Measurements from ENCODE around the gene UBL7.
A peak's percentile ranks its signal among the peaks of the same experiment; 100 is the strongest.

Gene UBL7

DNA sequence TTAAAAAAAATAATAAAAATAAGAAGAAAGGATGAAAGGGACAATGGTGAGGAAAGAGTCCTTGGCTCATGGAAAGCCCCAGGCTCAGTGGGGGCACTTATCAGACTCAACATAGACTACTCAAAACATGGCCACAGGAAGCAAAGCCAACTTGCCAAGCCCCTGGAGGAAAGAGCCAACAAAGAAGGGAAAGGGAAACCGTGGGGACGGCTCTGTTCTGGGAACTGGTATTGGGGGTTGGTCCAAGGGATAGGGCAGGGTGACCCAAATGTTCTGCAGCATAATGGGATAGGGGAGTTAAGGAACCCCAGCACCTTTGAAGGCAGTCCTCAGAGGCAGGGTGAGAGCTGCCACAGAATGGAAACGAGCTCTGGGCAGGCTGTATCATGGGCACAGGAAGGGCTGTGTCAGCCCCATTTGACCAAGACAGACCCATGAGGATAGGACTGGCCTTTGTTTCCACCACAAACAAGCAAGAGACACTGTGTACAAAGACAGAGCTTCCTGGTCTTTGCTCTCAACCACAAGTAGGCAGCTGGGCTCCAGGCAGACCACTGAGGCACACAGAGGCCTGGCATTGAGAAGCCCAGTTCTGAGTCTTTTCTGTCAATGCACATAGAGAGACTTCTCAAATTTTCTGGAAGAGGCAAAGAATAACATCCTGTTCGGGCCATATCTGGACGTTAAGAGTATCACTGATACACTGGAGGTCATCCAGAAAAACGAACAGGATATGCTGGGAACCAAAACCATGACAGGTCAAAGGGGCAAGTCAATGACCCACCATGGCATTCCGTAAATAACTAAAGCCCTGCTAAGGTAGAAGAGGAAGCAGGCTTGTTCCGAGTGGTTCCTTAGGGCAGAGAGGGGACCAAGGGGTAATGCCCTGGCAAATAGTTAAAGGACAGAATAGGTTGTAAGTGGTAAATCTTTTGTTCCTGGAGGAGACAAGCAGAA is 16.6 kb downstream of the UBL7 start:
- intact Hi-C loops (cut with DNase I) = no loop called here
- DNase-seq = peak in 4 of 42 donors; percentile 39 to 50 (median 46)

- intact Hi-C loops (cut with DNase I) = no loop called here
- DNase-seq = peak in 2 of 42 donors; percentile 19 to 43
These were observed 17.7 kb downstream of the UBL7 start for GRCh38 chr15:74443100-74443909.

- intact Hi-C loops (cut with DNase I) = no loop called here
- DNase-seq = peak in 2 of 42 donors; percentile 15 to 28
These were observed 18.4 kb downstream of the UBL7 start for GRCh38 chr15:74442604-74443003.

DNA sequence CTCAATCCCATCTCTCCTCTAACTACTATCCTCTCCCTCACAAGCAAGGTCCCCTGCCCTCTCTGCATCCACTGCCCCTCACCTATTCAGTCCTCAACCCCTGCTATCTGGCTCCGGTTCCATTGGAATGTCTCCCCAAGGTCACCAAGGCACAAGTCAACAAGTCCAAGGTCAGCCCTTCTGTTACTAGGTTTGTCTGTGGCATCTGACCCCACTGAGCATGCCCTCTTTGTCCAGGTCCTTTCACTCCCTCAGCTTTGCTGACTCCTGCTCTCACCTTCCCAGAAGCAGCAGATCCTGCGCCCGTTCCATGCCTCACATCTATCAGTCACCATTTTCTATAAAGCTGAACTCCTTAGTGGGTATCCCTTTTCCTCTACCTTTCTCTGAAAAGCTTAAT is 18.9 kb downstream of the UBL7 start:
- peak in 2 of 42 donors; percentile 8 to 10 for DNase-seq
- intact Hi-C loops (cut with DNase I) = no loop called here

DNA sequence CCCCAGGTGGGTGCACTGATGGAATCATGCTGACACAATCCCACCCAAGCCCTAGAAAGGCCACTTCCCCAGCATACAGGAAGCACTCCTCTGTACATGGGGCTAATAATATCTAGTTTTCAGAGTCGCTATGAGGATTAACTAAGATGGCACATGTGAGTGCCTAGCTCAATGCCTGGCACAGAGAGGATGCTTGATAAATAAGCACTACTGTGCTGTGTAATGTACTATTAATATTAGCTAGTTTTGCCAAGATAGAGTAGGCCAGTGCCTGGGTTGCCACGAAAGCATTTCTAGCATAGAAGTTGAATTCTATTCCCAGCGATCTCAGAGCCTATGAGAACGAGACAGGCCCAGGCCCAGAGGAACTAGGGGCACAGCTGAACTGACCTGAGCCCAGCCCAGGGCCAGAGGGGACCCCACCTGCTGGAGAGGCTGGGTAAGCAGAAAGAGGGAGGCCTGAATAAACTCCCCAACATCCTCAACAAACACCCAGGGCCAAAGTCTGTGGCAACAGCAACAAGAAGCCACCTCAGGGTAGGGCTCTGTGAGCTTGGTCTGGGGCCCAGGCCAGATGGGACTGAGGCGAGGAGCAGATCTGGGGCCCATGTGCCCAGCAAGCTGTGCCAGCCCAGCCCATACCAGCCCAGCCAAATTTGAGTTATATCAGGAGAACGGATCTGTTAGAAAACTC is 19.6 kb downstream of the UBL7 start:
- peak in 3 of 42 donors; percentile 5 to 28 (median 12) for DNase-seq
- intact Hi-C loops (cut with DNase I) = no loop called here

DNA sequence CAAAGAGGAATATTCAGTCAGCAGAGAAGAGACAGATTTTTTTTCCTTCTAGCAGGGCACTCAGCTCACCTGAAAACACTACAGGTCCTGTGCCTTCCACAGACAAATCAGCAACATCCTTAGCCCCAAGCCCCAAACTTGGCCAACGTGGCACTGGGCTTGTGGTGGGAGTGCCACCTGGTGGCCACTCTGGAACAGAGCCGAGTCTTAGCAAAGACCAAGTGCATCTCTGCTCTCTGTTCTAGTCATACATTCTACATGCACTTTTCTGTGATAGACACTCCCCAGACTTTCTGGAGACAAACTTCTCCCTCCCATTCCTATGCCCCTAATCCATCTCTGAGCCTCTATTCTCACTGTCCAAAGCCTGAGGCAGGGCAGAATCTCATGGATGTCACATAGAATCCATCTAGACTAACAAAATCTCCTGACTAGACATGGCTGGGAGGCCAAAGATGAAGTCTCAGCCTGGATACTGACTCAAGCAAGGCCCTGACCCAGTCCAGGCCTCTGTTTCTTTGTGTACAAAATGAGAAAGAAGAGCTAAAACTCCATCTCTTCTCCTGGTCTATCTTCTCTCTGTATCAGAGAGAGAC is 22.1 kb downstream of the UBL7 start:
- peak; percentile 63 to 93 (median 87) for DNase-seq
- intact Hi-C loops (cut with DNase I) = loop anchor here (2.0 kb wide), 1 partner anchor 56 kb away; no protein-coding TSS in a partner anchor

DNA sequence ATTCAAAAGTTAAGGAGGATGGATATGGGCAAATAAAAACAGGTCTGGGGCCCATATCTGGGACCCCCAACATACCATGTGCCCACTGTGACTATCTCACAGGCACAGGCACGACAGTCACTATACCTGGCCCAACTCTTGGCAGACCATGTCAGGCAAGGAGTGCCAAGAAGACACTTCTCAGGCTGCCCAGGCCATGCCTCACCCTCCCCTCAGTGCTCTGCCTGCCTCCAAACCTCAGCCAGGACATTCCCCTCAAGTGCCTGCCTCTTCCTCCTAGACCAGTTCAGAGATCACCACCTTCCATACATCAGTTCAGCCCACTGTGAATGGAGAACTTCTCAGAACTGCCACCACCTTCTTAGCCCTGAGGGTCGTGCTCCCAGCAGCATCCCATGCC is 22.8 kb downstream of the UBL7 start:
- peak in 1 of 42 donors; percentile 4 for DNase-seq
- intact Hi-C loops (cut with DNase I) = loop anchor here (2.0 kb wide), 1 partner anchor 55 kb away; no protein-coding TSS in a partner anchor

DNA sequence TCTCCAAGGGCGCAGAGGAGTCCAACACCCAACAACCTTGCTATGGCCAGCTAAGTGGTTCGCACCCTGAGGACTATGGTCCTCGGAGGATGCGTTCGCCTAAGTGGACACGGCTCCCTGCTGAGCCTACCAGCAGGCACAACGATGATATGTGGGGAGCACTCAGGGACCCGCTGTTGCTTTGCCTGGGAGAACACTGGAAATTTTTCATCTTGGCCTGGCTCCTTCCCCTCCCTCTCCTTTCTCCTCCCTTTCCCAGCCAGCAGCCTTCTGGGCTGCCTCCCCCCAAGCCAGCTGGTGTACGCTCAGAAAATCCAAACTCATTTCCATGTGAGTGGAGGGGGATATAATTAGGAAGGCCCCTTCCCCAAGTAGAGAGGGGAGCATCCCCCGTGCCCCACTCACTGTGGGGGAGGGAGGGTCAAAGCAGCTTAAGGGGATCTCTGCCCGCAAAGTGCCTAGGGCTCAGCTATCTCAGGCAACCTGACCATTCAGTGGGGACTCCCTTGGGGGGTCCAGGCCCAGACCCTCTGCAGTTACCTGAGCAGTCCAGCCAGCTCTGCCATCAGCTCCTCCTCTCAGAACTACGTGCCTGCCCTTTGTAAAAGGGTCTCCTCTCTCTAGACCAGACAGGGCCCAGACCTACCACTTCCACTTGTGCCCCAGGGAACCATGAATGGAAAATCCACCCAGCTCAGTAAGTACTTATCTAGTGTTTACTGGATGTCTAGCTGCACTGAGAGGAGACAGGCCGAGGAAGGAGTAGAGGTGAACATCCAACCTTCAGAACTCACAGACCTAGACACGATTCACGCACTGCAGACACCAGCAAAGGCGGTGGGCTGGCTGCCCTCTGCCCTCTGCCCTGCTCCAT is 26.5 kb downstream of the UBL7 start:
- DNase-seq = peak in 2 of 42 donors; percentile 37 to 52
- intact Hi-C loops (cut with DNase I) = no loop called here

DNA sequence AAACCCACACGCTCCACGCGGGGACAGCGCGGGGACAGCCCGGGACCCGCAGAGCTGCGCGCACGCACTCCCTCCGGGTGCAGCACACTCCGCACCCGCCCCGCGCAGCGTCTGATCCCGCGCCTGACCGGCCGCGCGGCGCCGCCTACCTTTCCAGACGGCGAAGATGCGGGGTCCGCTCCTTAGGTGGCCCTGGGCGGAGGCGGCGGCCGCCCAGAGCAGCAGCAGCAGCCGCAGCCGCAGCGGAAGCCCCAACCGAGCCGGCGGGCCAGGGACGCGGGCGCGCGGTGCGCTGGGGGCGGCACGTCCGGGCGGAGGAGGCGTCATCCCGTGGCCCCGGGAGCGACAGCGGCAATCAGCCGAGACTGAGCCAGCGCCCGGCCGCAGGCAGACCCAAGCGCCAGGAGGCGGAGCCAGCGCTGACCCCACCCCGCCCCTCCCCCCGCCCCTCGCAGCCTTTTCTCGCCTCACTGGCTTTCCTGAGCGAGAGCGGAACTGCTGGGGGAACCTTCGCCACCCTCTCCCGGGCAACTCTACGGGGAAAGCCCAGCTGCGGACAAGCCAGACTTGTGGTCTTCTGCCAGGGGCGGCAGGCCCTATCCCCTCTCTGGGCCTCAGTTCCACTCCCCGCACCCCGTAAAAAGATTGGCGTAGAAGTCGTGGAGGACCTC is 27.2 kb downstream of the UBL7 start, which contains the start of gene SEMA7A:
Gene SEMA7A (minus strand): TSS at position 367 of the 671 bp plus-strand sequence. CDS start 40 bp downstream, at position 327.
- DNase-seq = peak; percentile 70 to 94 (median 88)
- intact Hi-C loops (cut with DNase I) = no loop called here

GRCh38 chr15:74432968-74433591 is 27.9 kb downstream of the UBL7 start:
- intact Hi-C loops (cut with DNase I) = no loop called here
- DNase-seq = peak in 2 of 42 donors; percentile 38 to 40

DNA sequence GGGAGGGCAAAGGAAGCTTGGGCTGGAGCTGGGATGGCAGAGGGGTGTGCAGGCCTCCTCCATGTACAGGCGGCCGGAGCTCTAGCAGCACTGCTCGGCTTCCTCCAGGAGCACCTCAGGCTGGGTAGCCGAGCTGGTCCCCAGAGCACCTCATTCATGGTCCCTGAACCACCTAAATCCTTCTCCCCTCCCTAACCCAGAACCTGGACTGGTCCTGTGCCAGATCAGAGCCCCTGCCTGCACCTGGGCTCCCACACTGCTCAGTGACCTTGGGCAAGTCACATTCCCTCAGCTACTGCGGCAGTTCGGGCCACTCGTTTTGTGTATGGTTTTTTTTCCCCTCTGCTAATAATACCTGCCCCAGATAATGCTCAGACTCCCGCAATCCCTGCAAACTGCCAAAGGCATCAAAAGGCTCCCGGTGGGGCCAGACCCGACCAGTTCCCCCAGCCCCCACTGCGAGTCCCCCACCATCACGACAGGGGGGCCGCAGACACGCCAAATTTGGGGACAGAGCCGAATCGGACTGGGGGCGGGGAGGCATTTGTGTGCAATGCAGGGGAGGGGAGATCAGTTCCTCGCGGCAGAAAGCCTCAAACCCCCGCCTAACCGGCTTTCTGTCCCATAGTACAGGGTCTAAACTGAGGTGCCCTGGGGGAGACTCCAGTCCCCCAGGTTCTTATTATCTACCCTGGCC is 28.5 kb downstream of the UBL7 start:
- DNase-seq = no peak
- intact Hi-C loops (cut with DNase I) = no loop called here

DNA sequence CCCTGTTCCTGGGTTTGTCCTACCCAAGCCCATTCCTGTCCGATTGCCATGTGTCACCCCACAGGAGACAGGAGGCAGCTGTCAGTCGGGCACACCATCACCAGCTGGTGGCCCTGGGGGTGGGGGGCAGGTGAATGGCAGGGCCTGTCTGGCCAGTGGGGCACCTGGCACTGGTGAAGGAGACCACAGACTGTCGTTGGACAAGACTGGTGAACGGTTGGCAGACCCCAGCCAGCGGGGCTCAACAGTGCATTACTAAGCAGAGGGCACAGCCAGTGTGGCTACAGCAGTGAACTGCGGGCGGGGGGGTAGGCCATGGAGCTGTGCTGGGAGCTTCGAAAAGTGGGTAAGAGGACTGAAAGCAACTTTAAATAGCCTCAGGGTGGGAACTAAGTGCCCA is 29.3 kb downstream of the UBL7 start:
- peak in 3 of 42 donors; percentile 32 to 40 (median 37) for DNase-seq
- intact Hi-C loops (cut with DNase I) = no loop called here

GRCh38 chr15:74431116-74431515 is 29.8 kb downstream of the UBL7 start:
- intact Hi-C loops (cut with DNase I) = no loop called here
- DNase-seq = peak in 1 of 42 donors; percentile 20

DNA sequence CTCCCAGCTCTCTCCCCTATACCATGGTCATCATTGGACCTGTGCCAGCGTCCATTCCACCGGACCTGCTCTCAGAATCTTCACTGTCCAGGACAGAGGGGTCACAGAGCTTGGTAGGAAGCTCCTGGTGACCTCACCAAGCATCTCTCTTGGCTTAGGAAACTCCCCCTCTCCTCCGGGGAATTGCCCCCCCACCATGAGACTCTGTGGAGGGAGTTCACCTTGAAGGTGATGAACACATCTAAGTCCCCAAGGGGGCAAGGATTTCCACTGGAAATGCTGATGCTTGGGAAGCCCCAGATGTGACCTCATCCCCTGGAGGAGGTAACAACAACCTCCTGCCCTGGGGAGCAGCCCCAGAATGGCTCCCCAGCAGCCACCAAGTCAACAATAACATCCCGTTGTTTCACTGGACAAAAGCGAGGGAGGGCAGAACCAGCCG is 30.4 kb downstream of the UBL7 start:
- DNase-seq = peak in 1 of 42 donors; percentile 20
- intact Hi-C loops (cut with DNase I) = no loop called here

GRCh38 chr15:74429781-74430400 is 31.1 kb downstream of the UBL7 start:
- intact Hi-C loops (cut with DNase I) = no loop called here
- DNase-seq = no peak

All from head of caudate nucleus (tissue), 42 donors.